ENCODE results near the gene GNAT3.

The GNAT3 gene

DNA sequence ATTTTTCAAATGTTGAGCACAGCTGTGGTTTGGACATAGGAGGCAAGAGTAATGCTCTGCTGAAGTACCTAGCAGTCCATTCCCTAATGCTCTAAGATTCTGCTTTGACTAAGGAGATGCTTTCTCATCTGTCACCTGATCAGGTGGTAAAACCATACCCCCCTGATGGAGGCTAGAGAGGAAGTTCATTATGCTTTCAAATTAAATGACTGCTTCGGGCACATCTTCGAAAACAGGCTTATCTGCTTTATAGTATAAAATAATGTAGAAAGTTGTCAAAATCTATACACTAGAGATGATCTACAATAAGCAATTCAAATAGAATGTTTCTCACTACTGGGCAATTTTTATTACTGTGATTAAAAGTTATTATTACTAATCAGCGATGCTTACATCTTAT lies at the start of gene GNAT3:
GNAT3 (minus strand) TSS at position 101 of the 400 bp plus-strand sequence. CDS start 138 bp downstream, outside the sequence.
- DNase-seq (ENCODE audit: low read depth) = no peak

GRCh38 chr7:80558116-80558515 lies 46.3 kb upstream of the GNAT3 start:
- DNase-seq (ENCODE audit: low read depth) = no peak

DNA sequence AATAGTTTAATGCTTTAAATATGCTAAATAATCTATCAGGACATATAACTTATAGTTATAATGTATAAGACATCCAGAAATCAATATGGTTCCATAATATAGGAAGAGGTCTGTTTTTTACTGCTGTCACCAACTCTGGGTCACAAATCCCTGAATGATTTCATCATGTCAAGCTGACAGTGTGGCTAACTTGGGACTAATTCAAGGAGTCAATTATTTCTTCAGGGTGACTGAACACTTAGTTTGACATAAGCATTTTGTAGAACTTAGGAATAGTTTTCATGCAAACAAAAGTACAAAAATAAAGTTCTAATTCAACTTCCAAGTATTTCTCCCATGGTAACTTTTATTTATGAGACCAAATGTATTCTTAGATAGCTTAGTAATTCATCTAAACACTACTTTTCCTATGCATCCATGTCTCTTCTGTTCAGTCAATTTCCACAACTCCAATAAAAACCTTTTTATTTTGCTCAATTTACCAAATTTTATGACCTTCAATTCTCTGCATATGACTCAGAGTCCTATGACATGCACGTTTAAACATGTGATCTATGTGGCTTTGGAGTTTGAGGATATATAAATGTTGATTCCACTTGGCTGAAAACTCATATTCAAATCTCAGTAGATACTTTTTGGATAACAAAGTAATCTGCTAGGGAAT lies 40.3 kb upstream of the GNAT3 start:
- no peak for DNase-seq (ENCODE audit: low read depth)

GRCh38 chr7:80550005-80550404 lies 38.1 kb upstream of the GNAT3 start:
- no peak for DNase-seq (ENCODE audit: low read depth)

- DNase-seq (ENCODE audit: low read depth) = no peak
Measured at GRCh38 chr7:80548840-80549530, 37.1 kb upstream of the GNAT3 start.

DNA sequence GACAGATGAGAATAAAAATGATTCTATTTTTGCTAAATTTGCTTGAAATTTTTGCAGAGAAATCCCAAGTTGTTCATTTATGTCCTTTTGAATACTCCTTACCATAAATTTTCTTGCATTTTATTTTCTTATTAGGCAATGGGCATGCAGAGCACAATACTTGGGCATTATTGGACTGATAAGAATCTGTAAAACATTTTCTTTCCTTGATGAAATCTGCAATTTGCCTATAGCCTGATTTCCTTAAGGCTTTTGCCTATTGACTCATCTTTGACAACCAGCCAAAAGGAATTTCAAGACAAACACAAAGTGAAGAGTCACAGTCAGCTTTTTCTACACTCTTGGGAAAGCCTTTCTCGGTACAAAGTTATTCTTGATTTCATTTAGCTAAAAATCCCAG lies 30.5 kb upstream of the GNAT3 start:
- no peak for DNase-seq (ENCODE audit: low read depth)

DNA sequence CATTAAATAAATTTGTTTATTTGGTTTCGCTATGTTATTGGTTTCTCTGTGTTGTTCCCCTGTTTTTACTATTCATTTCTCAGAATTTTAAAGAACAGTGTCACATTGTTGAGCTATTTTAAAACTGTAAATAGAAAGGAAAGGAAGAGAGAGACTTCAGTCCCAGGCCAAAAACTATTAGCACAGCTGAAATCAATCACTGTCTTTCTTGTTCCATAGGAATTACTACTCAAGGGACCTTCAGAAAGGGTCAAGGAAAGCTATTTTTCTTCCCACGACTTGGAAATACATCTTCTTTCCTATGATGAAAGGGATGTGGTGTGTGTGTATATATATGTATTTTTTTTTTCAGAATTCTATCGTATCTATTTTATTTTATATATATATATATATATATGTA lies 29.0 kb upstream of the GNAT3 start:
- no peak for DNase-seq (ENCODE audit: low read depth)

DNA sequence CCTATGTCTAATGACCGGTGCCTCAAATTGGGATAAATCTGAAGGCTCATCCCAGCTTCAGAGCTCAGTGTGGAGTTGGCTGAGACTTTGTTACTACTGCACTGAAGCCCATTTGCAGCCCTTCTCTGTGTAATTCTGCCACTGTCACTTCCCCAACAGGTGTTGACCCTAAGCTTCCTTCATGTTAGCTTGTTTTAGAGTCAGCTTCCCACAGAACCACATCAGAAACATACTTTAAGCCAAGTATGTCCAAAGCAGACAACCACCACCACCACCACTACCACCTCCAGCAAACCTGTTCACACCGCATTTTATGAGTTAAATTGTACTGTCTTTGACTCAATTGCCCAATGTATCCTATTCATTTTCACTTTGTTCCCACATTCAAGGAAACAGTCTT lies 25.2 kb upstream of the GNAT3 start:
- no peak for DNase-seq (ENCODE audit: low read depth)

GRCh38 chr7:80536426-80536825 lies 24.6 kb upstream of the GNAT3 start:
- no peak for DNase-seq (ENCODE audit: low read depth)

GRCh38 chr7:80533287-80533686 lies 21.4 kb upstream of the GNAT3 start:
- DNase-seq (ENCODE audit: low read depth) = no peak

DNA sequence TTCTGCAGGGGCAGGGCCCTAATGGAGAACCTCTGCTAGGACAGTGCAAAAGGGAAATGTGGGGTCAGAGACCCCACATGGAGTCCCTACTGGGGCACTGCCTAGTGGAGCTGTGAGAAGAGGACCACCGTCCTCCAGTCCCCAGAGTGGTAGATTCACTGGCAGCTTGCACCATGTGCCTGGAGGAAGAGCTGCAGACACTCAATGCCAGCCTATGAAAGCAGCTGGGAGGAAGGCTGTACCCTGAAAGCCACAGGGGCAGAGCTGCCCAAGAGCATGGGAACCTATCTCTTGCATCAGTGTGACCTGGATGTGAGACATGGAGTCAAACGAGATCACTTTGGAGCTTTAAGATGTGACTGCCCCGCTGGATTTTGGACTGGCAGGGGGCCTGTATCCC lies 20.3 kb upstream of the GNAT3 start:
- no peak for DNase-seq (ENCODE audit: low read depth)

- DNase-seq (ENCODE audit: low read depth) = no peak
Measured at GRCh38 chr7:80530136-80530535, 18.3 kb upstream of the GNAT3 start.

DNA sequence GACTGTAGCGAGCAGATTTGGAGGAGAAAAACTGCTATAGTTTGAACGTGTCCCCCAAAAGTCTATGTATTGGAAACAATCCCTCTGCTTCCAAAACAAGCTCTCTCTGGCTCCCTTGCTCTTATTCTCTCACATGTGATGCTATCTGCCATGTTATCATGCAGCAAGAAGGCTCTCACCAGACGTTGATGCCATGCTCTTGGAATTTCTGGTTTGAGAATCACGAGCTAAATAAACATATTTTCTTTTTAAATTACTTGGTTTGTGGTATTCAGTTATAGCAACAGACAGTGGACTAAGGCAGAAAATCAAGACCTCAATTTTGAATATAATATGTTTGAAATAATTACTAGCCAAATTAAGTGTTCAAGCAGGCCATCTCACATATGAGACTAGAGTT lies 17.5 kb upstream of the GNAT3 start:
- no peak for DNase-seq (ENCODE audit: low read depth)

GRCh38 chr7:80528689-80529088 lies 16.8 kb upstream of the GNAT3 start:
- DNase-seq (ENCODE audit: low read depth) = no peak

- DNase-seq (ENCODE audit: low read depth) = no peak
Measured at GRCh38 chr7:80526472-80526871, 14.6 kb upstream of the GNAT3 start.

DNA sequence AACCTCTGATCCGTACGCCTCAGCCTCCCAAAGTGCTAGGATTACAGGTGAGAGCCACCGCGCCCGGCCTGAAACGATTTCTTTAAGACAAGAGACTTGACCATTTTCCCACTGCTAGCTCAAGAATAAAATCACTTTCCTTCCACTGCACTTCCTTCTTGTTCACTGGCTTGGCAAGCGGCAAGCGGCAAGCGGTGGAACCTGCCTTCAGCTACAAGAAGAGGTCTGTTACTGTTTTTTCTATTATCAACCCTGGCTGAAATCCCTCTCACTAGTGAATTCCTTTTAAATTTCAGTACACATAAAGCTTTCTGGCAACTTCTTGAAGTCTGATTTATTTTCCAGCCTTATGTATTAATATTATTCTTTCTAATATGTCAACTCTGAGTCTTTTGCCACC lies 12.8 kb upstream of the GNAT3 start:
- no peak for DNase-seq (ENCODE audit: low read depth)

DNA sequence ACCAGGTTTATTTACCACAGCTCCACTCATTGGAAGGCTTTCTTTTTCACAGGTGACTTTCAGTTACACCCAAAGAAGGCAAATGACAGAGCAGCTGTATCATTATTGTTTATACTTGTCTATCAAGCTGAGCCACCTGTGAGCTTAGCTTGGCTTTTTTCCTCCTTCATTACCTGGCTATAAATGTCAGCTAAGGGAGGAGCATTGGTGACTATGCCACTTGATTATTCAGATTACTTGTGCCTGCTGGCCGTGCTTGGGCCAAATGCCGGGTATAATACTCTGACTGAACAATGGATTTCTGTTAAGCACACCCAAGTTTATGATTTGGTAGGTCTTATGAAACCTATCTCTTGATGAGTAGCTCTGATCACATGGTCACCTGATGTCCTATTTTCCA lies 9.9 kb upstream of the GNAT3 start:
- no peak for DNase-seq (ENCODE audit: low read depth)

GRCh38 chr7:80520199-80520598 lies 8.3 kb upstream of the GNAT3 start:
- no peak for DNase-seq (ENCODE audit: low read depth)

- DNase-seq (ENCODE audit: low read depth) = no peak
Measured at GRCh38 chr7:80517282-80517747, 5.5 kb upstream of the GNAT3 start.

DNA sequence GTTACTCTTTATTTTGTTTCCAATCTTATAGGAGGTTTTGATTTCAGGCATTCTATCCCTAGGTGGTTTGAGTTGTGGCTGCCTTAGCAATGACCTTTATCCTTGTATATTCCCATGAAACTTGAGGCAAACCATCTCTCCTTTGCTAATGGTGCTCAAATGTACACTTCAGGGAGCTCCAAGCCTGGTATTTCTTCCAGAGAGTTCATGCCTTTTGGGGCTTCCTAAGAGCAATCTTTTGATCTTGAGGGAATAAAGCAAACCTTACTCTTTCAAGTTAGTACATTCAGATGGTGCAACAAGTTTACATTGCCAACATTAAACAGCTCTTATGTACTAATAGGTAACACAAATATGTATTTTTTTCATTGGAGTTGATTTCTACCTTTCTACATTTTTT lies 3.4 kb upstream of the GNAT3 start:
- no peak for DNase-seq (ENCODE audit: low read depth)

DNA sequence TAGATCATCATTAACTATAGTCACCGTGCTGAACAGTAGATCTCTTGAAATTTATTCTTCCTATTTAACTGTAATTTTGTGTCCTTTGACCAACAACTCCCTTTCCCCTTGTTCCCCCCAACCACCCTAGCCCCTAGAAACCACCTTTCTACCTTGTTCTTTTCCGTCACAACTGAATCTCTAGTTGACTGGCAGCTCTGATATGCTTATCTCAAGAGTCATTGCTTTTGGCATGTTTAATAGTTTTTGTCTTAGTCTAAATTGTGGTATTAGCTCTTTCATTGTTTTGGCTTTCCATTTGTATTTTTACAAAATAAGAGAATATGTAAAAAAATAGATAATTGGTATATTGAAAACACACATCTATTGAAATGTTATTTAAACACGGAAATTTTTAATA lies 1.8 kb downstream of the GNAT3 start:
- no peak for DNase-seq (ENCODE audit: low read depth)

DNA sequence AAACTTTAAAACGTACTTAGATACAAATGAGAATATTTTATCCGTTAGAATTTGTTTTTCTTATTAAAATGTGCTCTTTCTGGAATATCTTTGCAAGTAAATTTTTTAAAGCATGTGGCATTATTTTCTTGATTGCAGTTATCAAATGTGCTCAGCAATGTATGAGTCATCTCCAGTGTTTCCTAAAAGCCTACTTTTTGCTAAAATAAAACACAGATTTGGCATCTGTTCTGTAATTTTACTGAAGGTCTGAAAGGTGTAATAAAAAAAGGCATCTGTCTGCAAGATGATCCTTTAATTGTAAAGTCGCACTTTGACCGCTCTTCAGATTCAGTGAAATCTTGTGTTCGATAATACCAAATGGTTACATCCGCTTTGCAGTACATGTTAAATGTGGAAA lies 3.4 kb downstream of the GNAT3 start:
- DNase-seq (ENCODE audit: low read depth) = no peak

GRCh38 chr7:80505900-80506500 lies 5.9 kb downstream of the GNAT3 start:
- DNase-seq (ENCODE audit: low read depth) = no peak

GRCh38 chr7:80500325-80500724 lies 11.5 kb downstream of the GNAT3 start:
- no peak for DNase-seq (ENCODE audit: low read depth)
